ENCODE measurements around the gene GRIN1.

Gene GRIN1

GRCh38 chr9:137168904-137169856 is 30.2 kb downstream of the GRIN1 start:
- H3K4me3 ChIP-seq (ENCODE audit: control insufficient read depth, low read depth, low read length), result no peak overlapping the region
- DNase-seq (ENCODE audit: low read depth), result peak; percentile 30
- no peak for TF ChIP-seq CTCF (conservative IDR thresholded peaks at IDR 0.05; ENCODE audit: control insufficient read depth, insufficient read depth, low read depth, low read length)

GRCh38 chr9:137169896-137170358 is 31.0 kb downstream of the GRIN1 start, which contains the start of gene LRRC26:
TSS of gene LRRC26 (minus strand) at chr9:137170051. CDS start at chr9:137169943, 108 bp downstream.
- DNase-seq (ENCODE audit: low read depth), result no peak
- no peak for TF ChIP-seq CTCF (conservative IDR thresholded peaks at IDR 0.05; ENCODE audit: control insufficient read depth, insufficient read depth, low read depth, low read length)
- H3K4me3 ChIP-seq (ENCODE audit: control insufficient read depth, low read depth, low read length), result no peak within 1 kb of the TSS

- no peak for TF ChIP-seq CTCF (conservative IDR thresholded peaks at IDR 0.05; ENCODE audit: control insufficient read depth, insufficient read depth, low read depth, low read length)
- no peak for DNase-seq (ENCODE audit: low read depth)
These were observed 31.7 kb downstream of the GRIN1 start for GRCh38 chr9:137170486-137171148.

GRCh38 chr9:137171149-137171900 is 32.4 kb downstream of the GRIN1 start:
- DNase-seq (ENCODE audit: low read depth), result no peak
- no peak overlapping the region for H3K4me3 ChIP-seq (ENCODE audit: control insufficient read depth, low read depth, low read length)
- no peak for TF ChIP-seq CTCF (conservative IDR thresholded peaks at IDR 0.05; ENCODE audit: control insufficient read depth, insufficient read depth, low read depth, low read length)

More at GRCh38 chr9:137170486-137171148, 31.7 kb downstream of the GRIN1 start:
- H3K4me3 ChIP-seq (ENCODE audit: control insufficient read depth, low read depth, low read length), result no peak overlapping the region

GRCh38 chr9:137172901-137173795 is 34.2 kb downstream of the GRIN1 start:
- no peak overlapping the region for H3K4me3 ChIP-seq (ENCODE audit: control insufficient read depth, low read depth, low read length)

More at GRCh38 chr9:137172901-137173795, 34.2 kb downstream of the GRIN1 start:
- no peak for TF ChIP-seq CTCF (conservative IDR thresholded peaks at IDR 0.05; ENCODE audit: control insufficient read depth, insufficient read depth, low read depth, low read length)
- DNase-seq (ENCODE audit: low read depth), result no peak

Data from fibroblast of mammary gland (primary cell).